ENCODE results near the gene NOP53.
A peak's percentile ranks its signal among the peaks of the same experiment; 100 is the strongest.

The NOP53 gene

GRCh38 chr19:47723581-47723940 is 21.8 kb upstream of the NOP53 start (continued):
- TF ChIP-seq ZNF654 (tag by site-specific recombination; IDR thresholded peaks at IDR 0.05; ENCODE audit: low read depth), result no peak
- TF ChIP-seq, protein P1, sequence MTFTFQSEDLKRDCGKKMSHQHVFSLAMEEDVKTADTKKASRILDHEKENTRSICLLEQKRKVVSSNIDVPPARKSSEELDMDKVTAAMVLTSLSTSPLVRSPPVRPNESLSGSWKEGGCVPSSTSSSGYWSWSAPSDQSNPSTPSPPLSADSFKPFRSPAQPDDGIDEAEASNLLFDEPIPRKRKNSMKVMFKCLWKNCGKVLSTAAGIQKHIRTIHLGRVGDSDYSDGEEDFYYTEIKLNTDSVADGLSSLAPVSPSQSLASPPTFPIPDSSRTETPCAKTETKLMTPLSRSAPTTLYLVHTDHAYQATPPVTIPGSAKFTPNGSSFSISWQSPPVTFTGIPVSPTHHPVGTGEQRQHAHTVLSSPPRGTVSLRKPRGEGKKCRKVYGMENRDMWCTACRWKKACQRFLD (tag by site-specific recombination; IDR thresholded peaks at IDR 0.05), result no peak
- peak; percentile 16; the same call in 1 of the 2 replicates for TF ChIP-seq ZNF335 (tag by site-specific recombination; conservative IDR thresholded peaks at IDR 0.05)
- 0 out of 2 replicates have a peak, but pooled peaks have one; percentile 42 for TF ChIP-seq ZEB2 (tag by site-specific recombination; IDR thresholded peaks at IDR 0.05)
- TF ChIP-seq ZBTB17 (tag by site-specific recombination; IDR thresholded peaks at IDR 0.05), result no peak
- no peak for TF ChIP-seq ZNF610 (tag by site-specific recombination; IDR thresholded peaks at IDR 0.05; ENCODE audit: borderline replicate concordance)
- no peak for TF ChIP-seq RBAK (tag by site-specific recombination; IDR thresholded peaks at IDR 0.05)
- TF ChIP-seq ZNF169 (tag by site-specific recombination; IDR thresholded peaks at IDR 0.05), result no peak

GRCh38 chr19:47725759-47726401 is 19.5 kb upstream of the NOP53 start:
- Histone ChIP-seq H3K27ac (ENCODE audit: extremely low read depth, low read depth, low read length) (no peak overlapping the region), H3K4me3 (ENCODE audit: low read depth, low read length) (no peak overlapping the region), H3K9me3 (ENCODE audit: control insufficient read depth, insufficient read depth, low read depth, low read length) (no peaks in the 10 kb centered on the region), H3K4me1 (ENCODE audit: control insufficient read depth, insufficient read depth, low read length) (peaks cover 6% of the 10 kb centered on the region), H3K36me3 (ENCODE audit: control insufficient read depth in 2 of 2, insufficient read depth in 1 of 2, low read length in 2 of 2) (no peaks in the 10 kb centered on the region)
- ChIA-PET CTCF (interaction anchor here (1.0 to 3.5 kb wide), 2 partner anchors 17 to 19 kb away, joined by 7 to 12 read pairs; no protein-coding TSS in a partner anchor), POLR2A (no interaction called here)
- no peak for TF ChIP-seq ZNF404 (tag by site-specific recombination; IDR thresholded peaks at IDR 0.05)
- no peak for TF ChIP-seq ZNF157 (tag by site-specific recombination; IDR thresholded peaks at IDR 0.05)
- no peak for TF ChIP-seq ZNF175 (tag by site-specific recombination; IDR thresholded peaks at IDR 0.05)
- TF ChIP-seq ZNF544 (tag by site-specific recombination; IDR thresholded peaks at IDR 0.05), result no peak
- no peak for TF ChIP-seq ZNF560 (tag by site-specific recombination; IDR thresholded peaks at IDR 0.05; ENCODE audit: borderline replicate concordance)
- no peak for TF ChIP-seq YY1 (tag by site-specific recombination; IDR thresholded peaks at IDR 0.05)
- no peak for TF ChIP-seq SP3 (tag by site-specific recombination; IDR thresholded peaks at IDR 0.05)
- TF ChIP-seq, protein P2, sequence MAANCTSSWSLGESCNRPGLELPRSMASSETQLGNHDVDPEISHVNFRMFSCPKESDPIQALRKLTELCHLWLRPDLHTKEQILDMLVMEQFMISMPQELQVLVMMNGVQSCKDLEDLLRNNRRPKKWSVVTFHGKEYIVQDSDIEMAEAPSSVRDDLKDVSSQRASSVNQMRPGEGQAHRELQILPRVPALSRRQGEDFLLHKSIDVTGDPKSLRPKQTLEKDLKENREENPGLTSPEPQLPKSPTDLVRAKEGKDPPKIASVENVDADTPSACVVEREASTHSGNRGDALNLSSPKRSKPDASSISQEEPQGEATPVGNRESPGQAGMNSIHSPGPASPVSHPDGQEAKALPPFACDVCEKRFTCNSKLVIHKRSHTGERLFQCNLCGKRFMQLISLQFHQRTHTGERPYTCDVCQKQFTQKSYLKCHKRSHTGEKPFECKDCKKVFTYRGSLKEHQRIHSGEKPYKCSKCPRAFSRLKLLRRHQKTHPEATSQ (tag by site-specific recombination; IDR thresholded peaks at IDR 0.05), result no peak
- no peak for TF ChIP-seq ZBTB21 (tag by site-specific recombination; IDR thresholded peaks at IDR 0.05)
- TF ChIP-seq, protein P3, sequence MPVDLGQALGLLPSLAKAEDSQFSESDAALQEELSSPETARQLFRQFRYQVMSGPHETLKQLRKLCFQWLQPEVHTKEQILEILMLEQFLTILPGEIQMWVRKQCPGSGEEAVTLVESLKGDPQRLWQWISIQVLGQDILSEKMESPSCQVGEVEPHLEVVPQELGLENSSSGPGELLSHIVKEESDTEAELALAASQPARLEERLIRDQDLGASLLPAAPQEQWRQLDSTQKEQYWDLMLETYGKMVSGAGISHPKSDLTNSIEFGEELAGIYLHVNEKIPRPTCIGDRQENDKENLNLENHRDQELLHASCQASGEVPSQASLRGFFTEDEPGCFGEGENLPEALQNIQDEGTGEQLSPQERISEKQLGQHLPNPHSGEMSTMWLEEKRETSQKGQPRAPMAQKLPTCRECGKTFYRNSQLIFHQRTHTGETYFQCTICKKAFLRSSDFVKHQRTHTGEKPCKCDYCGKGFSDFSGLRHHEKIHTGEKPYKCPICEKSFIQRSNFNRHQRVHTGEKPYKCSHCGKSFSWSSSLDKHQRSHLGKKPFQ (tag by site-specific recombination; IDR thresholded peaks at IDR 0.05), result no peak
- no peak for TF ChIP-seq ZSCAN16 (tag by site-specific recombination; IDR thresholded peaks at IDR 0.05)
- TF ChIP-seq ZNF426 (tag by site-specific recombination; IDR thresholded peaks at IDR 0.05), result no peak
- no peak for TF ChIP-seq ZNF23 (tag by site-specific recombination; IDR thresholded peaks at IDR 0.05; ENCODE audit: borderline replicate concordance)
- no peak for TF ChIP-seq ZXDB (tag by site-specific recombination; IDR thresholded peaks at IDR 0.05)
- TF ChIP-seq ZNF211 (tag by site-specific recombination; IDR thresholded peaks at IDR 0.05; ENCODE audit: low read depth), result no peak
- no peak for TF ChIP-seq ZNF280C (tag by site-specific recombination; IDR thresholded peaks at IDR 0.05)
- TF ChIP-seq ZNF513 (tag by site-specific recombination; IDR thresholded peaks at IDR 0.05), result no peak
- TF ChIP-seq ZBTB17 (tag by site-specific recombination; IDR thresholded peaks at IDR 0.05), result no peak
